Hepatocyte (in vitro differentiated cells): Measurements from ENCODE around the gene NUP153.

Source experiments
- CTCF ChIP-seq: fragments of 200-600 bp; sonication (generic); IDR thresholded peaks from 2 replicates; pipeline ENCODE4 v1.5.1; 2016; ENCODE audit warnings: antibody characterized with exemption, mild to moderate bottlenecking; ENCODE audit not compliant: poor library complexity
- EZH2 ChIP-seq: fragments of 200-600 bp; sonication (generic); IDR thresholded peaks from 2 replicates; pipeline ENCODE4 v1.6.1; 2016; ENCODE audit warnings: antibody characterized with exemption, mild to moderate bottlenecking, borderline replicate concordance
- EZH2phosphoT487 ChIP-seq: fragments of 200-600 bp; sonication (generic); IDR thresholded peaks from one replicate; pipeline ENCODE4 v1.6.1; 2018; ENCODE audit warnings: antibody characterized with exemption, mild to moderate bottlenecking, low read depth, moderate library complexity; ENCODE audit not compliant: unreplicated experiment, severe bottlenecking

GRCh38 chr6:17706580-17707370 is at the start of gene NUP153:
- TF ChIP-seq CTCF (no peak), EZH2phosphoT487 (no peak), EZH2 (no peak)
